HCT116 (cell line): ENCODE results near the gene PLEK.

Experiments used
- EZH2phosphoT487 ChIP-seq: fragments of 200-600 bp; IDR thresholded peaks from 2 replicates; pipeline ENCODE4 v1.6.1; 2018; ENCODE audit warnings: antibody characterized with exemption, borderline replicate concordance
- POLR2AphosphoS5 ChIP-seq: IDR thresholded peaks from 2 replicates; pipeline ENCODE4 v1.6.1; 2011; ENCODE audit warnings: mild to moderate bottlenecking, low read depth, low read length, moderate library complexity
- TF ChIP-seq, protein P1 (sequence below): IDR thresholded peaks from 2 replicates; pipeline ENCODE4 v1.6.1; 2012; ENCODE audit warnings: low read depth
- TF ChIP-seq, protein P2 (sequence below), 3 experiments: fragments of 200-600 bp in 1 of 3; sonication (generic) in 1 of 3; IDR thresholded peaks in 2 of 3; conservative IDR thresholded peaks in 1 of 3; 2 replicates each; pipeline ENCODE4 v1.5.1; 2012 to 2017; ENCODE audit warnings: low read depth in 2 of 3, low read length in 2 of 3, antibody characterized with exemption in 1 of 3, borderline replicate concordance in 1 of 3, control low read depth in 1 of 3, mild to moderate bottlenecking in 1 of 3, mixed read lengths in 1 of 3, mixed run types in 1 of 3, moderate library complexity in 1 of 3; ENCODE audit not compliant: insufficient read depth in 1 of 3

DNA sequence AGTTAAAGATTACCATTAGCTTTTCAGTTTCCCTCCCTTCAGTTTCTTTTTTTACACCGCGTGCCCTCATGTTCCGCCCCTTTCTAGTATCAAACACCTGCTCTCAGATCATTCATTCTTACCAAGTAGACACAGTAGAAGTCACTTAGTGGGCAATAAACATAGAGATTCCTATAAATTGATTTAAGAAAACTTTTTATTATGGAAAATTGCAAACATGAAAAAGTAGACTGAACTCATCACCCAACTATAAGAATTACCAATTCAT lies 24.1 kb upstream of the PLEK start:
- TF ChIP-seq POLR2AphosphoS5 (no peak), EZH2phosphoT487 (no peak)
- TF ChIP-seq, protein P1, sequence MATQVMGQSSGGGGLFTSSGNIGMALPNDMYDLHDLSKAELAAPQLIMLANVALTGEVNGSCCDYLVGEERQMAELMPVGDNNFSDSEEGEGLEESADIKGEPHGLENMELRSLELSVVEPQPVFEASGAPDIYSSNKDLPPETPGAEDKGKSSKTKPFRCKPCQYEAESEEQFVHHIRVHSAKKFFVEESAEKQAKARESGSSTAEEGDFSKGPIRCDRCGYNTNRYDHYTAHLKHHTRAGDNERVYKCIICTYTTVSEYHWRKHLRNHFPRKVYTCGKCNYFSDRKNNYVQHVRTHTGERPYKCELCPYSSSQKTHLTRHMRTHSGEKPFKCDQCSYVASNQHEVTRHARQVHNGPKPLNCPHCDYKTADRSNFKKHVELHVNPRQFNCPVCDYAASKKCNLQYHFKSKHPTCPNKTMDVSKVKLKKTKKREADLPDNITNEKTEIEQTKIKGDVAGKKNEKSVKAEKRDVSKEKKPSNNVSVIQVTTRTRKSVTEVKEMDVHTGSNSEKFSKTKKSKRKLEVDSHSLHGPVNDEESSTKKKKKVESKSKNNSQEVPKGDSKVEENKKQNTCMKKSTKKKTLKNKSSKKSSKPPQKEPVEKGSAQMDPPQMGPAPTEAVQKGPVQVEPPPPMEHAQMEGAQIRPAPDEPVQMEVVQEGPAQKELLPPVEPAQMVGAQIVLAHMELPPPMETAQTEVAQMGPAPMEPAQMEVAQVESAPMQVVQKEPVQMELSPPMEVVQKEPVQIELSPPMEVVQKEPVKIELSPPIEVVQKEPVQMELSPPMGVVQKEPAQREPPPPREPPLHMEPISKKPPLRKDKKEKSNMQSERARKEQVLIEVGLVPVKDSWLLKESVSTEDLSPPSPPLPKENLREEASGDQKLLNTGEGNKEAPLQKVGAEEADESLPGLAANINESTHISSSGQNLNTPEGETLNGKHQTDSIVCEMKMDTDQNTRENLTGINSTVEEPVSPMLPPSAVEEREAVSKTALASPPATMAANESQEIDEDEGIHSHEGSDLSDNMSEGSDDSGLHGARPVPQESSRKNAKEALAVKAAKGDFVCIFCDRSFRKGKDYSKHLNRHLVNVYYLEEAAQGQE, result no peak
- TF ChIP-seq, protein P2, sequence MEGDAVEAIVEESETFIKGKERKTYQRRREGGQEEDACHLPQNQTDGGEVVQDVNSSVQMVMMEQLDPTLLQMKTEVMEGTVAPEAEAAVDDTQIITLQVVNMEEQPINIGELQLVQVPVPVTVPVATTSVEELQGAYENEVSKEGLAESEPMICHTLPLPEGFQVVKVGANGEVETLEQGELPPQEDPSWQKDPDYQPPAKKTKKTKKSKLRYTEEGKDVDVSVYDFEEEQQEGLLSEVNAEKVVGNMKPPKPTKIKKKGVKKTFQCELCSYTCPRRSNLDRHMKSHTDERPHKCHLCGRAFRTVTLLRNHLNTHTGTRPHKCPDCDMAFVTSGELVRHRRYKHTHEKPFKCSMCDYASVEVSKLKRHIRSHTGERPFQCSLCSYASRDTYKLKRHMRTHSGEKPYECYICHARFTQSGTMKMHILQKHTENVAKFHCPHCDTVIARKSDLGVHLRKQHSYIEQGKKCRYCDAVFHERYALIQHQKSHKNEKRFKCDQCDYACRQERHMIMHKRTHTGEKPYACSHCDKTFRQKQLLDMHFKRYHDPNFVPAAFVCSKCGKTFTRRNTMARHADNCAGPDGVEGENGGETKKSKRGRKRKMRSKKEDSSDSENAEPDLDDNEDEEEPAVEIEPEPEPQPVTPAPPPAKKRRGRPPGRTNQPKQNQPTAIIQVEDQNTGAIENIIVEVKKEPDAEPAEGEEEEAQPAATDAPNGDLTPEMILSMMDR (IDR thresholded peaks at IDR 0.05 in 2 of 3, conservative IDR thresholded peaks at IDR 0.05 in 1 of 3; ENCODE audit: borderline replicate concordance in 1 of 3, insufficient read depth in 1 of 3, low read depth in 2 of 3, low read length in 2 of 3), result no peak
